GM13976 (cell line): ENCODE data around the gene PPP1R13B.

Experiments
- DNase-seq: peaks from one replicate; pipeline ENCODE4 v3.0.0; 2012; ENCODE audit warnings: low spot score
- in situ Hi-C: fragments of 300-500 bp; cut with MboI; formaldehyde crosslinking; loops from one replicate; pipeline ENCODE4 v1.12.0; 2022; ENCODE audit warnings: low sequenced_read_pairs, mixed read lengths, inconsistent platforms; ENCODE audit not compliant: unreplicated experiment
- TF ChIP-seq, protein P1 (sequence below): IDR thresholded peaks from 2 replicates; pipeline ENCODE4 v1.5.1; 2012; ENCODE audit warnings: borderline replicate concordance, mild to moderate bottlenecking; ENCODE audit not compliant: insufficient read depth; ENCODE audit errors: extremely low read depth, missing control alignments, control extremely low read depth

Gene PPP1R13B

DNA sequence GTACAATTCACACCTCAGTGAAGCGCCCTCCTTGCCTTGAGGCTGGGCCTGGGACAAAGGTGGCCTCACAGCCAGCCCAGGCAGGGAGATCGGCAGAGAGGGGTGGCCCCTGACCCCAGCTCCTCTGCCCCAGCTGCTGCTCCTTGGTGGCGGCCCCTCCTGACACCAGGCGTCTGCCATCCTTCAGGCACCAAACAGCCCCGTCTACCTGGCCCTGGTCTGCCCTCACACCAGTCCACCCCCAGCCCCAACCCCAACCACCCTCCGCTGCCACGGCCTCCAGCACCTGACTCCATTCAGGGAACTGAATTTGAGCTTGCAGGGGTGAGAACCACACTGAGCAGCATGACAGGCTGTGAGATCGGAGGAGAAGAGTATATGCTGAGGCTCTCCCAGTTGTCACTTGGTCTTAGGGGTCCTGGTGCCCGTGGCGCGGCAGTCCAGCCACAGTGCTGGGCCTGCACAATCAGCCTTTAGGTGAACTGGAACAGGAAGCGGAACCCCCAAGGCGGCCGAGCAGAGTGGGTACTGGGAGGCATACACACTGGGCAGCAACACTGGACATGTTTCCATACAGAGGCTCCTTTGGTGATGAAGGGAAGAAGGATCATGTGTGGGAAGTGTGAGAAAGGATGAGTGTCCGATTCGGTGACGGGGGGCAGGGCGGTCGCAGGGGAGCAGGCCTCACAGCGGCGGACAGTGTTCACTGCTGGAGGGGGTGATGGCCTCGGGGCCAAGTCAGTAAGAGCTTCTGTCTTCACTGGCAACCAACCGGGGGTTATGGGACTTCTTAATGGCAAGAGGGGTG, 113.1 kb downstream of the PPP1R13B start:
- TF ChIP-seq, protein P1, sequence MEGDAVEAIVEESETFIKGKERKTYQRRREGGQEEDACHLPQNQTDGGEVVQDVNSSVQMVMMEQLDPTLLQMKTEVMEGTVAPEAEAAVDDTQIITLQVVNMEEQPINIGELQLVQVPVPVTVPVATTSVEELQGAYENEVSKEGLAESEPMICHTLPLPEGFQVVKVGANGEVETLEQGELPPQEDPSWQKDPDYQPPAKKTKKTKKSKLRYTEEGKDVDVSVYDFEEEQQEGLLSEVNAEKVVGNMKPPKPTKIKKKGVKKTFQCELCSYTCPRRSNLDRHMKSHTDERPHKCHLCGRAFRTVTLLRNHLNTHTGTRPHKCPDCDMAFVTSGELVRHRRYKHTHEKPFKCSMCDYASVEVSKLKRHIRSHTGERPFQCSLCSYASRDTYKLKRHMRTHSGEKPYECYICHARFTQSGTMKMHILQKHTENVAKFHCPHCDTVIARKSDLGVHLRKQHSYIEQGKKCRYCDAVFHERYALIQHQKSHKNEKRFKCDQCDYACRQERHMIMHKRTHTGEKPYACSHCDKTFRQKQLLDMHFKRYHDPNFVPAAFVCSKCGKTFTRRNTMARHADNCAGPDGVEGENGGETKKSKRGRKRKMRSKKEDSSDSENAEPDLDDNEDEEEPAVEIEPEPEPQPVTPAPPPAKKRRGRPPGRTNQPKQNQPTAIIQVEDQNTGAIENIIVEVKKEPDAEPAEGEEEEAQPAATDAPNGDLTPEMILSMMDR: no peak
- in situ Hi-C loops: no loop called here
- DNase-seq: no peak

DNA sequence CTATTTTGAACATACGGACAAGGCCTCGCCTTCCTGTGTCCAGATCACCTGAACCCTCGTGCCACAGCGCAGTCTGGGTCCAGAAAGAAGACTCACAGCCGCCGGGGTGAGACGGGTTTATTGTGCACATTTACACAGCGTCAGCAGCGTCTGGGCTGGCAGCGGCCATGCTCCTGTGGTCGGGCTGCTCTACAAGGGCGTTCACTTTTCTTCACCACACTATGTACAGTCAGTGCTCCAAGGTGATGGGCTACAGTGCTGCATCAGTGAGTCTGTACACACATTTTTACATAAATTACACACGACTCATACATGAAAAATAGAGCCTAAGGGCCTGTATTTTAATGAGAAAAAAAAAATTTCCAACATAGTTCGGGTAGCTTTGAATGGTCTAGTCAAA, 113.7 kb downstream of the PPP1R13B start:
- DNase-seq: no peak
- in situ Hi-C loops: no loop called here
- TF ChIP-seq, protein P1: no peak

DNA sequence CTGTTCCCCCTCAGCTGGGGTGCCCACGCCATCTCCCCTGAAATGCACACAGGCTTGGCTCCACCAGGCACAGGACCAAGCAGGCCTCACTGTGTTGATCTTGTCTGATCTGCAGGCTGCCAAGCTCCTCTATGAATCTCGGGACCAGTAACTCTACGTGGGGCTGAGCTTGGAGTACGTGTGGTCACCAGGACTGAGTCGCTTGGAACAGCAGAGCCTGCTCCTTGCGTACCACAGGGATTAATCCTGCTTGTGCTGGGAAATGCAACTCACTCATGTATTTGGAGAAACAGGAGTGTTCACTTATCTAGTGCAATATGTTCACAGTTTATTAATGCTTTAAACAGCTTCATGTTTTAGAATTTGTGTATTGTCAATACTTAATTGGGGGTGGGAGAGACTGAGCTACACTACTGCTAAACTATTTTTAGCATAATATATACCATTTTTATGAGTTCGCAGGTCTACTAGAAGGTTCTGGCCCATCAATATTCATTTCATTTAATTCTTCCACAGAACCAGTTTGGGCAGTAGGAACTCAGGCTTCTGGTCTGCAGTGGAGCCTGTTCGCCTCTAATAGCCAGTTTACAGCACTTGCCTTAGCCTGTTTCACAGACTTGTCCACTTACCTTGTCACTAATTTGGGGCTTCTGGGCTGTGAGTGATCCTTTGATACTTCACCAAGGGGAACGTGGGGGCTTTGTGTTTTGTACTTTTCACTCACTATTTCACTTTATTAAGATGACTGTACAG, 114.3 kb downstream of the PPP1R13B start:
- no peak for DNase-seq
- TF ChIP-seq, protein P1: no peak
- in situ Hi-C loops: no loop called here

DNA sequence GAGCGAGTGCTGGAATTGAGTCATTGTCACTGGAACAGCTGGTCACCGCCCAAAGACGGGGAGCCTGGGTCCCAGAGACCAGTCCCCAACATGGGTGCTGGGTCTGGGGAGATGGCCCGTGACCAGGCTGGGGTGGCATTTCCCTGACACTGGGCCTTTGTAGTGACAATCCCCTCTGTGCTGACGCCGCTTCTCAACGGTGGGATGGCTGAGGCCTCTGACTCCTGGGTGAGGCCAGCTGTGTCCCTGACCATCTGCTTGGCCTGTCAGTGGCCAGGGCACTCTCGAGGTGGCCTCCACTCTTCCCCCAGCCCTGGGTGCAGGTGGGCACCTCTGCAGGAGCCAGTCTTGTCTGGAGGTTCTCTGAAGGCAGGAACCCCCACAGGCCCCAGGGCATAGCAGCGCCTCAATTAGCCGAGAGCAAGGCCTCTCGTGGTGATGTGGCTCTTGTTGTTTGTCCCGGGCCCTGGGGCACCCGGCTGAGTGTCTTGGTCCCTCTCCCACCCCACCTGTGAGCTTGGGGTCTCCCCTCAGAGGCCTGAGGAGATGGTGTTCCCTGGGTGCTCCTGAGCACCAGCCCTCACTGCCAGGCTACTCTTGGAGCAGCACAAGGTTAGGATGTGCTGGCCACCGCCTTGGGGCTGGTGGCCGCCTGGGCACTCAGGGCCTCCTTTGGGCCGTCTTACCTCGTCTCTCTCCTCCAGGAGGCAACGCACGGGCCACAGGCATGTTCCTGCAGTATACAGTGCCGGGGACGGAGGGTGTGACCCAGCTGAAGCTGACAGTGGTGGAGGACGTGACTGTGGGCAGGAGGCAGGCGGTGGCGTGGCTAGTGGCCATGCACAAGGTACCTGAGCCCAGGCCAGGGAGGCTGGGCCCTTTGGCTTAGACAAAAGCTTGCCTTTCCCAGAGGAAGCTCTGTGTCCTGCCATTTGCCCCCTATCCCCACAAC, 115.2 kb downstream of the PPP1R13B start:
- in situ Hi-C loops: no loop called here
- TF ChIP-seq, protein P1: no peak
- no peak for DNase-seq

DNA sequence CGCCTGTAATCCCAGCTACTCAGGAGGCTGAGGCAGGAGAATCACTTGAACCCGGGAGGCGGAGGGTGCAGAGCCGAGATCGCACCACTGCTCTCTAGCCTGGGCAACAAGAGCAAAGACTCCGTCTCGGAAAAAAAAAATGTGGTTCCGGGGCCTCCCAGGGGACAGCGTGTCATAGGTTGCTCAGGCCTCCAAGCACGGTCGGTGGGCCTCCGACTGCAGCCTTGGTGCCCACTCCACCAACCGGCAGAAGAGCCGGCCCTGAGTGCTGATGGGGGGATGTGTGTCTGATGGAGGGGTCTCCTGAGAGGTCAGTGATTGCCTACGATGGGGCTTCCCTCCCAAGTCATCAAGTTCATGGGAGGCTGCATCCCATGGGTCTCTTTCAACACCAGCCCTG, 115.9 kb downstream of the PPP1R13B start:
- DNase-seq: no peak
- TF ChIP-seq, protein P1: no peak
- in situ Hi-C loops: no loop called here

DNA sequence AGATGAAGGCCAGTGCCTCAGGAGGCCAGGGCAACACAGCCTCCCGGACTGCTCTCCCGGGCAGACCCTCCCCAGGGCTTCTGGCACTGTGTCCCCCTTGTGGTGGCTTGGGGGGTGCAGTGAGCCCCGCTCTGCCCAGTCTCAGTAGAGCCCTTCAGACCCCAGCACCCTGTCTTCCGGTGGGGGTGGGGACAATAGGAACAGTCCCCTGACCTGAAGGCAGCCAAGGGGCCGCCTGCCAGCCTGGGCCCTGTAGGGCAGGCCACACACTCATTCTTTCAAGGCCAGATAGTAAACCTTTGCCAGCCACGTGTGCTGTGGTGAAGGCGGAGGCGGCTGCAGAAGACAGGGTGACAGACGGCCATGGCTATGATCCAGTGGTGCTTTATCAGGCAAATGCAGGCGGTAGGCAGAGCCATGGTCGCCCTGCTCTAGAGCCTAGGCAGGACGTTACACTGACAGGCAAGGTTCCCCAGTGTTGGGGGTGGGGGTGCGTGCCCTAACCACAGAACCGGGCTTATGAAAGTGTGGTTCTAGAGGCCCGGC, 116.8 kb downstream of the PPP1R13B start:
- in situ Hi-C loops: no loop called here

More for the DNA sequence above, 116.8 kb downstream of the PPP1R13B start:
- no peak for DNase-seq
- TF ChIP-seq, protein P1: no peak
